H1 (cell line): ENCODE data around the gene KHDRBS2.

ENCODE experiments used
- GABPA ChIP-seq: IDR thresholded peaks from 2 replicates; pipeline ENCODE4 v1.6.1; 2011; ENCODE audit warnings: mild to moderate bottlenecking, low read length, moderate library complexity, borderline replicate concordance; ENCODE audit not compliant: insufficient read depth
- KDM5A ChIP-seq: fragments of 200-600 bp; IDR thresholded peaks from 2 replicates; pipeline ENCODE4 v1.7.1; 2012; ENCODE audit warnings: mild to moderate bottlenecking, low read length, inconsistent platforms, mixed read lengths
- TAF7 ChIP-seq: optimal IDR thresholded peaks from 2 replicates; pipeline ENCODE3; 2011; ENCODE audit warnings: low read depth, mild to moderate bottlenecking, inconsistent platforms, low read length, moderate library complexity, borderline replicate concordance

DNA sequence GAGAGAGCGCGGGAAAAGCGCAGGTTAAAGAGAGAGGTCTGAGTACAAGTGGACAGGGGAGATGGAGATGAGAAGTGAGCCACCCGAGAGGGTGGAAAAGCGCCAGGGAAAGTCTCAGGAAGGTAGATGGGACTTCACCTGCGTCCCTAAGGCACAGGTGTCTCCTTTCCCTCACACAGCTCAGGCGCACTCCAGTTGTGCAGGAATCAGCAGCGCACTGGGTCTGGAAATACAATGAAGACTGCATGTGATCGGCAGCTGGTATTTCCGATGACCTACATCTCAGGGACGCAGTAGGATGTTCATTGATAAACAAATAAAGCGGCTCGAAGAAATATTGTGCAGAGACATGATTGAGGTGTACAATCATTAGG is 432 bp upstream of the KHDRBS2 start:
- TF ChIP-seq KDM5A, result no peak
- TF ChIP-seq TAF7, result no peak
- TF ChIP-seq GABPA, result no peak
